Kidney (tissue), 14 donors: Measurements from ENCODE around the gene SMARCD2. TPM values are rescaled to one million over a fixed set of nuclear protein-coding genes. Genes with fewer than 3 reads are reported as not detected.

Experiments
- DNase-seq, 5 donors: peaks; one replicate each; pipeline ENCODE4 v3.0.0-alpha.2; 2013 to 2020
- FAIRE-seq: peaks from 2 replicates; lab custom pipeline; 2012; peaks lifted over from hg19 to GRCh38; lab: Jason Lieb, UNC
- H3K27ac ChIP-seq, 2 donors: one replicate each; pipeline ENCODE4 v1.7.0; 2013; ENCODE audit warnings: low read depth in 2 of 2, low read length in 2 of 2, inconsistent platforms in 1 of 2
- H3K27me3 ChIP-seq: one replicate; pipeline ENCODE4 v1.7.1; 2013; ENCODE audit warnings: low read length, inconsistent platforms; ENCODE audit not compliant: control insufficient read depth, insufficient read depth
- H3K36me3 ChIP-seq, 3 donors: one replicate each; pipeline versions ENCODE4 v1.7.0 to v1.7.1; 2013; ENCODE audit warnings: low read length in 3 of 3, control low read depth in 1 of 3, inconsistent platforms in 1 of 3; ENCODE audit not compliant: insufficient read depth in 3 of 3, control insufficient read depth in 2 of 3
- H3K4me1 ChIP-seq, 3 donors: one replicate each; pipeline versions ENCODE4 v1.7.0 to v1.7.1; 2013; ENCODE audit warnings: low read length in 3 of 3, inconsistent platforms in 1 of 3, low read depth in 1 of 3; ENCODE audit not compliant: control insufficient read depth in 2 of 3, insufficient read depth in 2 of 3
- H3K4me3 ChIP-seq, 3 donors: one replicate each; pipeline versions ENCODE4 v1.7.0 to v1.8.1; 2013; ENCODE audit warnings: low read length in 3 of 3, control low read depth in 1 of 3, inconsistent platforms in 1 of 3
- H3K9ac ChIP-seq, 3 donors: one replicate each; pipeline versions ENCODE4 v1.7.0 to v1.7.1; 2013; ENCODE audit warnings: low read length in 3 of 3, control low read depth in 1 of 3, inconsistent platforms in 1 of 3
- H3K9me3 ChIP-seq, 3 donors: one replicate each; pipeline versions ENCODE4 v1.7.0 to v1.7.1; 2013; ENCODE audit warnings: low read length in 3 of 3, control low read depth in 1 of 3, inconsistent platforms in 1 of 3; ENCODE audit not compliant: control insufficient read depth in 2 of 3, insufficient read depth in 1 of 3
- intact Hi-C: fragments of 100-400 bp; cut with DNase I; formaldehyde crosslinking; loops from one replicate; pipeline ENCODE4 v1.11.1; 2022
- polyA plus RNA-seq: library from polyadenylated mRNA; stranded (reverse); fragments of 350-450 nt; fragmentation: Illumina TruSeq; extraction: RNeasy Lipid Tissue Mini Kit (QIAGEN cat#74804); gene quantifications from one replicate; pipeline ENCODE4 v1.2.3, GENCODE V29; 2014; ENCODE audit warnings: low read depth, low replicate concordance; ENCODE audit not compliant: insufficient read depth
- total RNA-seq: library from RNA; stranded (reverse); fragmentation: NEBNext Ultra II Directional; extraction: Animal tissue kit (Norgen Biotek cat#: 25700); gene quantifications from one replicate; pipeline ENCODE4 v1.2.1, GENCODE V29; 2021
- TF ChIP-seq, protein P1 (sequence below): IDR thresholded peaks from 3 replicates; pipeline ENCODE4 v1.5.1; 2012; ENCODE audit warnings: mild to moderate bottlenecking, moderate library complexity, borderline replicate concordance; ENCODE audit not compliant: insufficient read depth; ENCODE audit errors: extremely low read depth
- donor health status: control.
- donor health status: control.
- donor health status: control.
- donor health status: control.
- donor health status: control.
- donor health status: DM: yes; HTN: yes; CAD: no.
- donor health status: Normal renal cell carcinoma (clear cell type).

SMARCD2 gene
- total and polyA plus RNA-seq, 2 donors from 2014 or later, result 39.9 to 65.1 TPM

- intact Hi-C loops, result no loop called here
- Histone ChIP-seq H3K4me1 (peaks cover 0 to 15% (median 12%) of the 10 kb centered on the region in 3 donors), H3K9me3 (no peaks in the 10 kb centered on the region), H3K9ac (no peak overlapping the region), H3K4me3 (no peak overlapping the region), H3K27ac (no peak overlapping the region), H3K36me3 (peaks cover 28 to 76% (median 66%) of the 10 kb centered on the region in 3 donors), H3K27me3 (no peaks in the 10 kb centered on the region)
- TF ChIP-seq, protein P1, sequence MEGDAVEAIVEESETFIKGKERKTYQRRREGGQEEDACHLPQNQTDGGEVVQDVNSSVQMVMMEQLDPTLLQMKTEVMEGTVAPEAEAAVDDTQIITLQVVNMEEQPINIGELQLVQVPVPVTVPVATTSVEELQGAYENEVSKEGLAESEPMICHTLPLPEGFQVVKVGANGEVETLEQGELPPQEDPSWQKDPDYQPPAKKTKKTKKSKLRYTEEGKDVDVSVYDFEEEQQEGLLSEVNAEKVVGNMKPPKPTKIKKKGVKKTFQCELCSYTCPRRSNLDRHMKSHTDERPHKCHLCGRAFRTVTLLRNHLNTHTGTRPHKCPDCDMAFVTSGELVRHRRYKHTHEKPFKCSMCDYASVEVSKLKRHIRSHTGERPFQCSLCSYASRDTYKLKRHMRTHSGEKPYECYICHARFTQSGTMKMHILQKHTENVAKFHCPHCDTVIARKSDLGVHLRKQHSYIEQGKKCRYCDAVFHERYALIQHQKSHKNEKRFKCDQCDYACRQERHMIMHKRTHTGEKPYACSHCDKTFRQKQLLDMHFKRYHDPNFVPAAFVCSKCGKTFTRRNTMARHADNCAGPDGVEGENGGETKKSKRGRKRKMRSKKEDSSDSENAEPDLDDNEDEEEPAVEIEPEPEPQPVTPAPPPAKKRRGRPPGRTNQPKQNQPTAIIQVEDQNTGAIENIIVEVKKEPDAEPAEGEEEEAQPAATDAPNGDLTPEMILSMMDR, result no peak
- no peak for DNase-seq
- no peak for FAIRE-seq
Observed at GRCh38 chr17:63816669-63817068, 25.8 kb downstream of the SMARCD2 start.

DNA sequence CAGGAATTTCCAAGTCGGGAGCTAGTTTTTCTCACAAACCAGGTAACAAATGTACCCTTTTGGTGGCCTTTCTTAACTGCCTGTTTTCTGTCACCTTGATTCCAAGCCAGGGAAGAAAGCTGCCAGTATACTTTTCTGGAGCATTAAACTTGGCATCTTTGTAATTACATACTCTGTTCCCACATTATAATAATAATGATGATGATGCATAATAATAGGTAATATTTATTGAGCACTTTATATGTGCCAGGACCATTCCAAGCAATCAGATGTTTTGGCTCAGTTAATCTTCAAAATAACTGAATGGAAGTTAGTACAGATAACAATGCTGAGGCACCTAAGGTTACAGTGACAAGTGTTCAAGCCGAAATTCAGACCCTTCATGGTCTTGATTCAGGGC lies 26.4 kb downstream of the SMARCD2 start:
- Histone ChIP-seq H3K9ac (no peak overlapping the region), H3K9me3 (no peaks in the 10 kb centered on the region), H3K4me3 (no peak overlapping the region), H3K36me3 (peaks cover 27 to 76% (median 65%) of the 10 kb centered on the region in 3 donors), H3K4me1 (peaks cover 0 to 15% (median 12%) of the 10 kb centered on the region in 3 donors), H3K27me3 (no peaks in the 10 kb centered on the region), H3K27ac (no peak overlapping the region)
- TF ChIP-seq, protein P1, result no peak
- intact Hi-C loops, result no loop called here
- DNase-seq (no peak), FAIRE-seq (no peak)

- intact Hi-C loops, result no loop called here
- peaks cover 17 to 81% (median 39%) of the 10 kb centered on the region in 3 donors for H3K36me3 ChIP-seq
- FAIRE-seq, result no peak
Observed at GRCh38 chr17:63809970-63810369, 32.5 kb downstream of the SMARCD2 start.

More at GRCh38 chr17:63809970-63810369, 32.5 kb downstream of the SMARCD2 start:
- DNase-seq, result no peak
- H3K27ac ChIP-seq, result no peak overlapping the region
- H3K27me3 ChIP-seq, result no peaks in the 10 kb centered on the region
- H3K4me1 ChIP-seq, result peaks cover 0 to 4% (median 2%) of the 10 kb centered on the region in 3 donors
- no peak overlapping the region for H3K4me3 ChIP-seq
- TF ChIP-seq, protein P1, result no peak
- H3K9ac ChIP-seq, result no peak overlapping the region
- no peaks in the 10 kb centered on the region for H3K9me3 ChIP-seq
